C4-2B (cell line): Measurements from ENCODE around the gene ST6GALNAC3.

ENCODE experiments used
- H3K27ac ChIP-seq: fragments of 450-650 bp; 2 replicates; pipeline ENCODE4 v1.5.1; 2017
- CTCF ChIP-seq: fragments of 450-650 bp; conservative IDR thresholded peaks from 2 replicates; pipeline ENCODE4 v1.5.1; 2017; ENCODE audit warnings: mild to moderate bottlenecking
- ZFX ChIP-seq: fragments of 450-650 bp; IDR thresholded peaks from 2 replicates; pipeline ENCODE4 v1.6.1; 2017

ST6GALNAC3 gene

DNA sequence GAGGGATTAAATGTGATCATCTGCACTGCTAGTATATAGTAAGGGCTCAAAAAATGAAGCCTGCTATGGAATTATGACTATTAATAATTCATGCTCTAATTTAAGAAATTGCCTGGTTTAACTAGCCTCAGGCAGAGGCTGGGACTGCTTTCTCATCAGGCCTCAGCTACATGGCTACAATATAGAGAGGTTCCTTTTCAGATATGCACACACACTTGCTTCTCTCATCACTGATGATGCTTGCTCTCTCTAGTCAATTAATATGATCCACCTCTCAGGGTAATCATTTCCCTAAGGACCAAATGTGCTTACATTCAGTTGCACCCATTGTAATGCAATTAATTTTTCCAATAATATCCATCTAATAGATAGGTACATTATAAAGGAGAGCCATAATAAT is 467.8 kb downstream of the ST6GALNAC3 start:
- TF ChIP-seq ZFX (no peak), CTCF (no peak)
- no peak overlapping the region for H3K27ac ChIP-seq

GRCh38 chr1:76543495-76543894 is 468.9 kb downstream of the ST6GALNAC3 start:
- TF ChIP-seq CTCF (no peak), ZFX (no peak)
- no peak overlapping the region for H3K27ac ChIP-seq

- H3K27ac ChIP-seq, result no peak overlapping the region
- TF ChIP-seq ZFX, result no peak
- TF ChIP-seq CTCF, result no peak
These were observed 471.9 kb downstream of the ST6GALNAC3 start for GRCh38 chr1:76546354-76546933.

DNA sequence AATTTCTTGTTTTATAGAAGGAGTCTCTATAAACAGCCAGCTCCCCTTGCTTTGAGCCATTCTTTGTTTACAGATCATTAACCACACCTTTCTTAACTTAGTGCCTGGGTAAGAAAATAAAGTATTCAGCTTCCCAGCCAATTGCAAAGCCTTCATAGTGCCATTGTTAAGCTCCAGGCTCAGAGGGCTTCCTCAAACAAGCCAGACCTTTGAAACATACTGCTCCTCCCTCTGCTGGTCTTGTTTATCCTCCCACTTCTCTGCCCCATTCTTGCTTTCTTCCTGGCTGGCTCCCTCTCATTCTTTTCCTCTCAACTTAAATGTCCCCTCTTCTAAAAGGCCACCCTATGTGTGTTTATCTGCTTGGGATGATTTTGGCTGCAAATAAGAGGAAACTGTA is 473.4 kb downstream of the ST6GALNAC3 start:
- no peak overlapping the region for H3K27ac ChIP-seq
- no peak for TF ChIP-seq ZFX
- no peak for TF ChIP-seq CTCF

DNA sequence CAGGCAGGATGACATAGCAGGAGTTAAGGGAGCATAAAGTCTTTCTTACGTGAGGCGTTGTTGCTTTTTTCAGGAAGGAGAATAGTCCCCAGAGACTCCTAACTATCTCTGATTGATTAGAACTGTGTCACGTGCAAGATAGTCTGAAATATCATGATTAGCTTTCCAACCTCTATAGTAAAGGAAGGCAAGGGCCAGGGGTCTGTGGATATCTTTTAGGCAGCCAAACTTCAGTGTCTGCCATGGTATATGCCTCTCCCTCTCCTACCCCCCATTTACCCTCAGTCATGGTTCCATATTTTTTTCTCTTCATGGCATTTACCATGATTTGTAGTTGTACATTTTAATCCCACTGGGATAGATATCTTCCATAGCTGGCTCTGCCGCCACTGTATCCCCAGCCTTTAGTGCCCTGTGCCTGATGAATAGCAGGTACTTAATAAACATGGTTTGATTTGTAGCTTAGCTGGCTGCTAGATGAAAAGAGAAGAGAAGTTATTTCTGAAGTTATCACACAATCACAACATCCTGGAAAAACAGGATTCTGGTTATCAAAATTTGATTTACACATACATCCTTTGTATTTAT is 474.1 kb downstream of the ST6GALNAC3 start:
- no peak overlapping the region for H3K27ac ChIP-seq
- no peak for TF ChIP-seq ZFX
- TF ChIP-seq CTCF, result no peak

GRCh38 chr1:76554283-76554682 is 479.7 kb downstream of the ST6GALNAC3 start:
- TF ChIP-seq ZFX, result no peak
- no peak for TF ChIP-seq CTCF
- no peak overlapping the region for H3K27ac ChIP-seq

GRCh38 chr1:76562292-76562691 is 487.7 kb downstream of the ST6GALNAC3 start:
- H3K27ac ChIP-seq, result no peak overlapping the region
- TF ChIP-seq CTCF (no peak), ZFX (no peak)
